NAMALWA (cell line): Measurements from ENCODE around the gene CCDC127.
A peak's percentile ranks its signal among the peaks of the same experiment; 100 is the strongest.

Experiments used
- DNase-seq: peaks from one replicate; pipeline ENCODE4 v3.0.0-alpha.2; 2015; ENCODE audit warnings: low spot score

Gene CCDC127

DNA sequence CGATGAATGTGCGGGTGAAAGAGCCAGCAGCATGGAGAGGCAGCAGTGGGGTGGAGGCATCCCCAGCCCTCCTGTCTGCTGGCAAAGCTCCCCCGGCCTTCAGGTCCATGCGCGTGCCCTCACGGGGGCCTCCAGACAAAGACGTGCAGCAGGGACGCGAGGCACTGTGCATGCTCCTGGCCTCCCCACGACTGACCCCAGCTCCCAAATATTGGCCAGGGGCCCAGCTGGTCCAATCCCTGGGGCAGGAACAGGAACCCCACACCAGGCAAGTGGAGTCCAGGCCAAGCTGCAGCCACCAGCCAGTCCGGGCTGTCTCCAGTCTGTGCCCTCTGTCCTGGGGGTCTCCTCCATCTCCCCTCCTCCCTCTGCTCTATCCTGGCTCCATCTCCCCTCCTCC, 60.2 kb downstream of the CCDC127 start:
- no peak for DNase-seq

DNA sequence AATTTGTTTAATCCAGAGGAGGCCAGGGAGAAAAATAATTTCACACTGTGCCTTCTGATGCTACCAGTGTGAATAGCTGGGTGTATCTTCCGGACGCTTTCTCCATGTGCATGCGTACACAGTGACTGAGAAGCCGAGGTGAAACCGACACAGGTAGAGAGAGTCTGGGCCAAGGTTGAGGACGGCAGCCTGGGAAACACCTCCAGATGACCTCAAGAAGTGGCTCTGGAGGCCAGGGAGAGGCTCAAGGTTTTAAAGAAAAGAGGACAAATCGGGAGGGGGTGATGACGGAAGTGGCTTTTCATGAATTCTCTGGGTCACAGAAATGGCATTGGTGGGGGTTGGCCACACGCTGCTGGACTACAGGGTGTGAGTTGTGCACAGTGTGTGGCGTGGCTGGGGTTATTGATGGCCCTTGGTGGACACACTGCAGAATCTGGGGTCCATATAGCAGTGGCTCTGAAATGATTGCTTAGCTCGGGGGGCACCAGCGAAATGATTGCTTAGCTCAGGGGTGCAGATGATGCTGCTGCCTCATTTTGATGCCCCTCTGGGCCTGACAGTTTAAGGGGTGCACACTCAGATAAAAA, 60.7 kb downstream of the CCDC127 start:
- DNase-seq = no peak

DNA sequence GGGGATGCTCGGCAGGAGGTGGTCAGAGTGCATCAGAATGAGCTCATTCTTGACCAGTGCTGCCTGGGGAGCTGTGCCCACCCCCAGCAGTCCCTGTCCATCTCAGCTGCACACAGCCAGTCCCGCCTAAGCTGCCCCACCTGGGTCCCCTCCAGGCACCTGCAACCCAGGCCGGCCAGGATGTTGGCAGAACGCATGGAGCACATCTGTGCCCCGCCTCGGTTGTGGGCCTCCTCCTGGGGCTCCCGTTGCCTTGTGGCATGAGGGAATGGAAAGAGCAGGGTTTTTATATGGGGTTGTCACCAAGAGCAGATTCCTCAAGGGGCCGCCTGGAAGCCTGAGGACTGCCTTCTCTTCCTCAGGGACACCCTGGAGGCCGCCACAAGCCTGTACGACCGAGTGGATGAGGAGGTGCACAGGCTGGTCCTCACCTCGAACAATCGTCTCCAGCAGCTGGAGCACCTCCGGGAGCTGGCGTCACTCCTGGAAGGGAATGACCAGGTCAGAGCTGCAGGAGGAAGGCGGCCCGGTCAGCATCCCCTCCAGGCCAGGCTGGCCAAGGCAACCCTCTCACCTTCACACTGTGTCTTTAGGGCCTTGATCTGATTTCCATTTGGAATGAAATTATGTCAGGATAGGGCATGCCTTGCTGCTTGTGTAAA, 61.4 kb downstream of the CCDC127 start:
- no peak for DNase-seq

DNA sequence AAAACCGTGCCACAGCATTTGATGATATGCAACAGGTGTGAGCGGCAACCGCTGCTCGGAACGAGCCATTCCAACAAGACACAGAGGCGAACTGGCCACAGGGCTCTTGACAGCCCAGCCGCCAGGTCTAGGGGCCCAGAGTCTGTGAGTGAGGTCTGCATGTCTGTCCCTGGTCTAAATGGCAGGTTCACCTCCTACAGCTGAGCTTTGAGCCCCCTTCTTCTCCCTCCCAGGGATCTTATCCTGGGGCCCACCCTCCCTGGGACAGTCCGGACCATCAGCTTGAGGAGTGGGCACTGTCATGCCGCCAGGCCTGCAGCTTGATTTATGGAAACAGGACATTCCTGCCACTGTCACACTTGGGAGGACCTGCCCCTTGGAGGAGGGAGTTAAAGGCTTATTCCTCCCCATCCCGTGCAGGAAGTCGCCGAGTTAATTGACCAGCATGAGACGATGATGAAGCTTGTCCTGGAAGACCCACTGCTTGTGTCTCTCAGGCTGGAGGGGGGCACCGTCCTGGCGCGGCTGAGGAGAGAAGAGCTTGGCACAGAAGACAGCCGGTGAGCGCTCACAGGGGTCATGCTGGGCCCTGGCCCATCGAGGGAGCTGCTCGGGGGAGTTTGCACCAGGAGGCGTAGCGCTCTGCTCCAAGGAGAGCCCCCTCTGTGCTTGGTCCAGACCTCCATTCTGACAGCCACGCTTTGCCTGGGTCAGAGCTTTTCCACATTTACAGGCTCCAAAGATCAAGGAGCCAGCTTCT, 62.1 kb downstream of the CCDC127 start:
- no peak for DNase-seq

DNA sequence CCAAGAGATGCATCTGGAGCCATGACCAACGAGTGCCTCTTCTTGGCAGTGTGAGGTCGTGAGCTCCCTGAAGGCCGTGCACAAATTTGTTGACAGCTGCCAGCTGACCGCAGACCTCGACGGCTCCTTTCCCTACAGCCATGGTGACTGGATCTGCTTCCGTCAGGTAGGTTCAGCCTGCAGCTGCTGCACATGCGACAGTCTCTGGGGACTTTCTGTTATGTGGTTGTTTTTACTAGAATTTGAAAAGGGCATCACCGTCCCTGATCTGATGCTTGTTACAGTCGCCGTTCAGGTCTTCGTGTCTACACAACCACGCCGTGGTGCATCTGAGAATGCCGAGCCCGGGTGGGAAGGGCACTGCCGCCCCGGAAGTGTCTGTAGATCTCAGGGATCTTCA, 63.1 kb downstream of the CCDC127 start:
- peak; percentile 85 for DNase-seq

DNA sequence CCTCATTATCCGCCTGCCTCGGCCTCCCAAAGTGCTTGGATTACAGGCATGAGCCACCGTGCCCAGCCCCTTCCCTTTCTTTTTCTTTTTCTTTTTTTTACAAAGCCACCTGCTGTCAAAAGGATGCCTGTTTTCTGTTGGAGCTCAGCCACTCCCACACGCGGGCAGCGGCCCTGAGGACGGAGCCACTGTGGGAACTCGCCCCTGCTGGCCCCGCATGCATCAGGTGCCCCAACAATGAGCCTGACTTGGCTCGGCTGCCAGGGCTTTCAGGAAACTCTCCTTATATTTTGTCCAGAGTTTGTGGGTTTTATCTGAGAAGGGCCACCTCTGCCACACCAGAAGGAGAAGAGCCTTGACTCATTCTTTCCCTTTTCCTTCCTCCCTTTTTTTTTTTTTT, 63.7 kb downstream of the CCDC127 start:
- DNase-seq = no peak

DNA sequence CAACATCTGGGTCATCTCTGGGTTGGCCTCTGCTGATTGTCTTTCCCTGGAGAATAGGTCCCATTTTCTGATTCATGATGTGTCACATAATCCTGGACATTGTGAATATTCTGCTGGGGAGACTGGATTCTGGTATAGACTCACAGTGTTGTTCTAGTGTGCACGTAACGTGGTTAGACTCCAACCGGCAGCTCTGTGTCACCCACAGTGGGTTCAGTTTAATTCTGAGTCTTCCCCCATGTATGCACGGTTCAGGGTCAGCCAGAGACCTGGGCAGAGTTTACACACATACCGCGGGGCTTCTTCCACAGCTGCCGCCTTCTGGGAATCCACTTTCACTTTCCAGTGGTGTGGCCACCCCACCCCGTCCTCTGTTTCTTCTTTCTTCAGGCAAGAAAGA, 64.7 kb downstream of the CCDC127 start:
- no peak for DNase-seq

DNA sequence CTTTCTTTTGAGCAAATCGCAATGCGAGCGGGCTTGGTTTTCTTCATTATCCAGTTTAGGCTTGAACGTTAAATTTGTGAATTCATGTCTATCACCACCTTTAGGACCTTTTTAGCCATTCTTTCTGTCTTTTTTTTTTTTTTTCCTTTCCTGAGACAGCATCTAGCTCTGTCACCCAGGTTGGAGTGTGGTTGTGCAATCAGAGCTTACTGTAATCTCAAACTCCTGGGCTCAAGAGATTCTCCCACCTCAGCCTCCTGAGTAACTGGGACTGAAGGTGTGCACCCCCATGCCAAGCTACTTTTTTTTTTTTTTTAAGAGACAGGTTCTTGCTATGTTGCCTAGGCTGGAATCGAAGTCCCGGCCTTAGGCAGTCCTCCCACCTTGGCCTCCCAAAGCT, 65.9 kb downstream of the CCDC127 start:
- DNase-seq = no peak

DNA sequence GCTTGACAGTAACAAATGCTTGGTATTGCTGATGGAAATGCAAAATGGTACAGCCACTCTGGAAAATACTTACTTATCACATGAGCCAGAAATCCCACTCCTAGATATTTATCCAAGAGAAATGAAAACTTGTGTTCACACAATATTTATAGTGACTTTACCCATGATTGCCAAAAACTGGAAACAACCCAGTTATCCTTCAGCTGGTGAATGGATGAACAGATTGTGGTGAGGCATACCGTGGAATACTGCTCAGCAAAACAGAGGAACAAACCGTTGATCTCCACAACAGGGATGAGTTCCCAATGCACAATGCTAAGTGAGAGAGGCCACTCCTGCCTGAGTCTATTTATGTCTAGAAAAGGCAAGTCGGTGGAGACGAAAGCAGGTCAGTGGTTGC, 67.2 kb downstream of the CCDC127 start:
- DNase-seq = no peak

DNA sequence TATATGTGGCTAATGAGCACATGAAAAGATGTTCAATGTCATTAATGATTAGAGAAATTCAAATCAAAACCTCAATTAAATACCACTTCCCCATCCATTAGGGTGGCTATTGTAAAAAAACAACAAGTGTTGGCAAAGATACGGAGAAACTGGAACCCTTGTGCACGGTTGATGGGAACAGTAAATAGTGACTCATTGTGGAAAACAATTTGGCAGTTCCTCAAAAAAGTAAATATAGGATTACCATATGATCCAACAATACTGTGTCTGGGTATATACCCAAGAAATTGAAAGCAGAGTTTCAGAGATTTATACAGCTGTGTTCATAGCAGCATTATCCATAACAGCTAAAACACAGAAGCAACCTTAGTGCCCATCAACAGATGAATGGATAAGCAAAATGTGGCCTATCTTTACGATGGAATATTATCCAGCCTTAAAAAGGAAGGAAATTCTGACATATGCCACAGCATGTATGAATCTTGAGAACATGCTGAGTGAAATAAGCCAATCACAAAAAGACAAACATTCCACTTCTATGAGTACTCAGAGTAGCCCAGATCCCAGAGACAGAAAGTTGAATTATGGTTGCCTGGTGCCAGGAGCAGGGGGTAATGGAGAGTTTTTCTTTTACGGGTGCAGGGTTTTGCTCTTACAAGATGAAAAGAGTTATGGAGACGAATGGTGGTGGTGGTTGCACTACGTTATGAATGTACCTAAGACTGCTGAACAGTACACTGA, 68.0 kb downstream of the CCDC127 start:
- no peak for DNase-seq

DNA sequence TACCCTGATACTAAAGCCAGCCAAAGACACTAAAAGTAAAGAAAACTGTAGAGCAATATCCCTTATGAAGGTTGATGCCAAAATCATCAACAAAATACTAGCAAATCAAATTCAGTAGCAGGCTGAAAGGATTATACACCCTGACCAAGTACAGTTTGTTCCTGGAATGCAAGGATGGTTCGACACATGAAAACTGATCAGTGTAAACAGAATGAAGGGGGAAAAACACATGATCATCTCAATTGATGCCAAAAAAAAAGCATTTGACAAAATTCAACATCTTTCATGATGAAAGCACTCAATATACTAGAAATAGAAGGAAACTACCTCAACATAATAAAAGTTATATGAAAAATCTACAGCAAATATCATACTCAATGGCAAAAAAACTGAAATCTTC, 70.2 kb downstream of the CCDC127 start:
- DNase-seq = no peak
